ENCODE results near the gene AKAP5. TPM values are rescaled to one million over a fixed set of nuclear protein-coding genes. Genes with fewer than 3 reads are reported as not detected.

The AKAP5 gene
- total and polyA plus RNA-seq, 2 of the 13 experiments (the other 11 are each of a cell fraction or from before 2014, with no cell fraction given), result 0.18 to 1.5 TPM

- TF ChIP-seq ZNF639 (CRISPR knock-in tag; conservative IDR thresholded peaks at IDR 0.05) (0 out of 2 replicates have a peak, but pooled peaks have one; percentile 22), SRF (IDR thresholded peaks at IDR 0.05; ENCODE audit: low read depth, low read length) (no peak), ATAD3A (CRISPR knock-in tag; IDR thresholded peaks at IDR 0.05) (no peak), TEF (CRISPR knock-in tag; IDR thresholded peaks at IDR 0.05) (peak; percentile 94), ELF3 (CRISPR knock-in tag; IDR thresholded peaks at IDR 0.05) (0 out of 2 replicates have a peak, but pooled peaks have one; percentile 14), ZNF720 (CRISPR knock-in tag; IDR thresholded peaks at IDR 0.05) (no peak), ZBTB20 (CRISPR knock-in tag; IDR thresholded peaks at IDR 0.05; ENCODE audit: borderline replicate concordance, low read depth) (no peak), HDAC6 (IDR thresholded peaks at IDR 0.05; ENCODE audit: low read depth, low read length) (no peak), ZNF432 (CRISPR knock-in tag; IDR thresholded peaks at IDR 0.05; ENCODE audit: borderline replicate concordance) (no peak), ZNF17 (CRISPR knock-in tag; IDR thresholded peaks at IDR 0.05) (no peak), CREB1 (IDR thresholded peaks at IDR 0.05) (no peak), CREB1 (CRISPR knock-in tag; IDR thresholded peaks at IDR 0.05) (0 out of 2 replicates have a peak, but pooled peaks have one; percentile 14), ZNF143 (CRISPR knock-in tag; IDR thresholded peaks at IDR 0.05) (no peak), HNRNPK (IDR thresholded peaks at IDR 0.05; ENCODE audit: low read depth, low read length, poor library complexity, severe bottlenecking) (no peak), TFDP2 (CRISPR knock-in tag; IDR thresholded peaks at IDR 0.05) (no peak), ZNF335 (CRISPR knock-in tag; IDR thresholded peaks at IDR 0.05) (0 out of 2 replicates have a peak, but pooled peaks have one; percentile 38), RFX5 (IDR thresholded peaks at IDR 0.05; ENCODE audit: low read depth, low read length) (no peak), KMT2A (CRISPR knock-in tag; IDR thresholded peaks at IDR 0.05) (0 out of 2 replicates have a peak, but pooled peaks have one; percentile 32), CENPT (CRISPR knock-in tag; IDR thresholded peaks at IDR 0.05; ENCODE audit: low read depth) (no peak), CBFB (CRISPR knock-in tag; IDR thresholded peaks at IDR 0.05) (no peak)
- TF ChIP-seq, protein P1, sequence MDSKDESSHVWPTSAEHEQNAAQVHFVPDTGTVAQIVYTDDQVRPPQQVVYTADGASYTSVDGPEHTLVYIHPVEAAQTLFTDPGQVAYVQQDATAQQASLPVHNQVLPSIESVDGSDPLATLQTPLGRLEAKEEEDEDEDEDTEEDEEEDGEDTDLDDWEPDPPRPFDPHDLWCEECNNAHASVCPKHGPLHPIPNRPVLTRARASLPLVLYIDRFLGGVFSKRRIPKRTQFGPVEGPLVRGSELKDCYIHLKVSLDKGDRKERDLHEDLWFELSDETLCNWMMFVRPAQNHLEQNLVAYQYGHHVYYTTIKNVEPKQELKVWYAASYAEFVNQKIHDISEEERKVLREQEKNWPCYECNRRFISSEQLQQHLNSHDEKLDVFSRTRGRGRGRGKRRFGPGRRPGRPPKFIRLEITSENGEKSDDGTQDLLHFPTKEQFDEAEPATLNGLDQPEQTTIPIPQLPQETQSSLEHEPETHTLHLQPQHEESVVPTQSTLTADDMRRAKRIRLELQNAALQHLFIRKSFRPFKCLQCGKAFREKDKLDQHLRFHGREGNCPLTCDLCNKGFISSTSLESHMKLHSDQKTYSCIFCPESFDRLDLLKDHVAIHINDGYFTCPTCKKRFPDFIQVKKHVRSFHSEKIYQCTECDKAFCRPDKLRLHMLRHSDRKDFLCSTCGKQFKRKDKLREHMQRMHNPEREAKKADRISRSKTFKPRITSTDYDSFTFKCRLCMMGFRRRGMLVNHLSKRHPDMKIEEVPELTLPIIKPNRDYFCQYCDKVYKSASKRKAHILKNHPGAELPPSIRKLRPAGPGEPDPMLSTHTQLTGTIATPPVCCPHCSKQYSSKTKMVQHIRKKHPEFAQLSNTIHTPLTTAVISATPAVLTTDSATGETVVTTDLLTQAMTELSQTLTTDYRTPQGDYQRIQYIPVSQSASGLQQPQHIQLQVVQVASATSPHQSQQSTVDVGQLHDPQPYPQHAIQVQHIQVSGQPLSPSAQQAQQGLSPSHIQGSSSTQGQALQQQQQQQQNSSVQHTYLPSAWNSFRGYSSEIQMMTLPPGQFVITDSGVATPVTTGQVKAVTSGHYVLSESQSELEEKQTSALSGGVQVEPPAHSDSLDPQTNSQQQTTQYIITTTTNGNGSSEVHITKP (CRISPR knock-in tag; IDR thresholded peaks at IDR 0.05; ENCODE audit: low read depth), result no peak
- TF ChIP-seq, protein P2, sequence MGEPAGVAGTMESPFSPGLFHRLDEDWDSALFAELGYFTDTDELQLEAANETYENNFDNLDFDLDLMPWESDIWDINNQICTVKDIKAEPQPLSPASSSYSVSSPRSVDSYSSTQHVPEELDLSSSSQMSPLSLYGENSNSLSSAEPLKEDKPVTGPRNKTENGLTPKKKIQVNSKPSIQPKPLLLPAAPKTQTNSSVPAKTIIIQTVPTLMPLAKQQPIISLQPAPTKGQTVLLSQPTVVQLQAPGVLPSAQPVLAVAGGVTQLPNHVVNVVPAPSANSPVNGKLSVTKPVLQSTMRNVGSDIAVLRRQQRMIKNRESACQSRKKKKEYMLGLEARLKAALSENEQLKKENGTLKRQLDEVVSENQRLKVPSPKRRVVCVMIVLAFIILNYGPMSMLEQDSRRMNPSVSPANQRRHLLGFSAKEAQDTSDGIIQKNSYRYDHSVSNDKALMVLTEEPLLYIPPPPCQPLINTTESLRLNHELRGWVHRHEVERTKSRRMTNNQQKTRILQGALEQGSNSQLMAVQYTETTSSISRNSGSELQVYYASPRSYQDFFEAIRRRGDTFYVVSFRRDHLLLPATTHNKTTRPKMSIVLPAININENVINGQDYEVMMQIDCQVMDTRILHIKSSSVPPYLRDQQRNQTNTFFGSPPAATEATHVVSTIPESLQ (CRISPR knock-in tag; conservative IDR thresholded peaks at IDR 0.05), result no peak
Observed at GRCh38 chr14:64501411-64502171, 36.3 kb downstream of the AKAP5 start (continued).

Measured in HepG2 (cell line).